Natural killer cell (primary cell): Measurements from ENCODE around the gene TENM3. TPM values are rescaled to one million over a fixed set of nuclear protein-coding genes. Genes with fewer than 3 reads are reported as not detected.

Experiments used
- ATAC-seq, 3 donors: fragments of 150-1000 bp in 2 of 3; fragments of 200-7000 bp in 1 of 3; cut with Tn5 transposase; 1 replicate in 1 of 3; 2 replicates in 2 of 3; pipeline ENCODE4 v1.10.0; 2021; ENCODE audit warnings: mild to moderate bottlenecking in 2 of 3, moderate library complexity in 2 of 3
- DNase-seq, 2 donors: peaks; one replicate each; pipeline versions ENCODE4 v3.0.0 to v3.0.0-alpha.2; 2013 to 2021; ENCODE audit warnings: mixed read lengths in 1 of 2
- H3K27ac ChIP-seq: one replicate; pipeline ENCODE4 v1.5.1; 2013; ENCODE audit warnings: mild to moderate bottlenecking, low read length
- H3K27me3 ChIP-seq: one replicate; pipeline ENCODE4 v1.6.1; 2013; ENCODE audit warnings: low read length; ENCODE audit not compliant: control insufficient read depth, insufficient read depth
- H3K36me3 ChIP-seq: one replicate; pipeline ENCODE4 v1.6.1; 2013; ENCODE audit warnings: low read length; ENCODE audit not compliant: control insufficient read depth, insufficient read depth
- H3K4me1 ChIP-seq: one replicate; pipeline ENCODE4 v1.6.1; 2013; ENCODE audit warnings: low read length; ENCODE audit not compliant: control insufficient read depth, insufficient read depth
- H3K4me3 ChIP-seq: one replicate; pipeline ENCODE4 v1.5.1; 2013; ENCODE audit warnings: low read length
- H3K9me3 ChIP-seq: one replicate; pipeline ENCODE4 v1.6.1; 2013; ENCODE audit warnings: low read length; ENCODE audit not compliant: control insufficient read depth, insufficient read depth
- H3K27ac Mint-ChIP-seq, 2 donors: one replicate each; pipeline ENCODE4 v1.8.0; 2022; ENCODE audit warnings: mild to moderate bottlenecking in 2 of 2, mixed read lengths in 2 of 2, moderate library complexity in 1 of 2
- H3K27me3 Mint-ChIP-seq, 2 donors: one replicate each; pipeline ENCODE4 v1.8.0; 2022; ENCODE audit warnings: low read depth in 2 of 2, mixed read lengths in 2 of 2
- H3K36me3 Mint-ChIP-seq: one replicate; pipeline ENCODE4 v1.8.0; 2022; ENCODE audit warnings: mixed read lengths
- H3K4me1 Mint-ChIP-seq, 2 donors: one replicate each; pipeline ENCODE4 v1.8.0; 2022; ENCODE audit warnings: mixed read lengths in 2 of 2
- H3K4me3 Mint-ChIP-seq: one replicate; pipeline ENCODE4 v1.8.0; 2022; ENCODE audit warnings: mild to moderate bottlenecking, moderate library complexity, mixed read lengths
- H3K9me3 Mint-ChIP-seq, 2 donors: one replicate each; pipeline ENCODE4 v1.8.0; 2022; ENCODE audit warnings: mixed read lengths in 2 of 2
- CTCF ChIP-seq: fragments of 200-600 bp; IDR thresholded peaks from one replicate; pipeline ENCODE4 v1.8.0; 2022; ENCODE audit warnings: antibody characterized with exemption
- WGBS: methylation state at CpG from one replicate; pipeline ENCODE4 v1.1.7; 2013; ENCODE audit warnings: missing lambda C conversion rate; ENCODE audit not compliant: insufficient coverage; 5-methylcytosine and 5-hydroxymethylcytosine counted together
- intact Hi-C: fragments of 100-400 bp; cut with micrococcal nuclease; formaldehyde crosslinking; loops from one replicate; pipeline ENCODE4 v1.14.2; 2022
- total RNA-seq, 4 donors: library from RNA; stranded (reverse); fragments of 120-200 nt in 1 of 4; gene quantifications; one replicate each; pipeline versions ENCODE4 v1.2.3 to v1.2.4, GENCODE V29; 2013 to 2022

TENM3 gene
- total RNA-seq, 3 donors from 2014 or later (not counting 1 experiment from before 2014, with no cell fraction given), result not detected

DNA sequence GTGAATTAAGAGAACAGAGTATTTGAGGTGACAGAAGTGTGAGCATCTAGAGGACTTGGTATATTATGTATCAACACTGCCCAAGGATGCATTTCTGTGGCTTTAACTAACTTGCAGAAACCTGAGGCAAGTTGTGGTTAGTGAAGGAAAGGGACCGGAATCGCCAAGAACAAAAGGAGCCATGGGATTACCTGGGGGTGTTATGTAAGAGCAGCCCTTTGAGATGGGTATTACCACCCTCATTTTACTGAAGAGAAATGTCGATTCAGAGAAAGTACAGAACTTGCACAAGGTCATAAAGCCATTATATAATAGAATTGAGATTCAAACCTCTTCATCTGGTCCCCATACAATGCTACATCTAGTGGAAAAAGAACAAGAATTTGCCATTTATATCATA lies 14.3 kb downstream of the TENM3 start:
- Histone ChIP-seq H3K9me3 (peaks cover 5% of the 10 kb centered on the region), H3K36me3 (no peaks in the 10 kb centered on the region), H3K27me3 (no peaks in the 10 kb centered on the region), H3K4me1 (no peaks in the 10 kb centered on the region), H3K27ac (no peak overlapping the region), H3K4me3 (no peak overlapping the region)
- H3K9me3 Mint-ChIP-seq, result peaks cover 2 to 6% of the 10 kb centered on the region in 2 donors
- DNase-seq (no peak), ATAC-seq (no peak)
- H3K27me3 Mint-ChIP-seq, result no peaks in the 10 kb centered on the region
- no peak for TF ChIP-seq CTCF
- H3K4me3 Mint-ChIP-seq, result no peak overlapping the region
- no peak overlapping the region for H3K27ac Mint-ChIP-seq
- H3K36me3 Mint-ChIP-seq, result no peaks in the 10 kb centered on the region
- 78% methylated on average over 2 of the region's 3 CpGs for WGBS
- intact Hi-C loops, result no loop called here
- H3K4me1 Mint-ChIP-seq, result no peaks in the 10 kb centered on the region

- ATAC-seq, result no peak
- Histone ChIP-seq H3K9me3 (peaks cover 5% of the 10 kb centered on the region), H3K27ac (no peak overlapping the region), H3K36me3 (no peaks in the 10 kb centered on the region), H3K4me3 (no peak overlapping the region), H3K4me1 (no peaks in the 10 kb centered on the region), H3K27me3 (no peaks in the 10 kb centered on the region)
- DNase-seq, result no peak
- intact Hi-C loops, result no loop called here
- TF ChIP-seq CTCF, result no peak
- H3K27me3 Mint-ChIP-seq, result no peaks in the 10 kb centered on the region
- peaks cover 2 to 6% of the 10 kb centered on the region in 2 donors for H3K9me3 Mint-ChIP-seq
- no peaks in the 10 kb centered on the region for H3K4me1 Mint-ChIP-seq
- H3K27ac Mint-ChIP-seq, result no peak overlapping the region
- no peaks in the 10 kb centered on the region for H3K36me3 Mint-ChIP-seq
- 35% methylated on average over 4 of the region's 4 CpGs for WGBS
- H3K4me3 Mint-ChIP-seq, result no peak overlapping the region
These were observed 15.3 kb downstream of the TENM3 start for GRCh38 chr4:182258441-182259000.

DNA sequence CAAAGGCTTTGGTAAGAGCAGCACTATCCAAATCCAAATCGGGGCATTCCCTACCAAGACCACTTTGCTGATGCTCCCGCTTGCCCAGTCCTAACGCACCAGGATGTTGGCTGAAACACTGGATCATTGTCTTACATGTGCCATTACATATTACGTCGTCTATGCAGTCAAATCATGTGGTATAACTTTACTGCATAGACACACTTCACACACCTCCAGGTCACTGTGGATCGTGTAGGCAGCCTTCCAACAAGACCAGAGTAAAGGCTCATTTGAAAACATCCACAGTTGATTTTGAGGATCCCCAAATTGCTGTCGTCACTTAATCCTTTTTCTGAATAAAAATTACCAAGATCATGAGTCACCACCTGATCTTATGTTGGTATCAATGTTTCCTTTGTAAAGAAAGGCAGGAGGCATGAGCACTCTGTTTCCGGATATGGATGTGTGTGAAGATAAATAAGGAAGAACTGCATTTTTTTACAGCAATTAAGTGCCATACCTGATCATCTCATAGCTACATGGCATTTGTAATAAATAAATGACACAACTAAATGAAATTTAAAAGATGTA lies 18.5 kb downstream of the TENM3 start:
- H3K27me3 ChIP-seq, result no peaks in the 10 kb centered on the region
- DNase-seq (no peak), ATAC-seq (no peak)
- H3K4me3 ChIP-seq, result no peak overlapping the region
- H3K4me1 Mint-ChIP-seq, result no peaks in the 10 kb centered on the region
- H3K27me3 Mint-ChIP-seq, result no peaks in the 10 kb centered on the region
- H3K36me3 ChIP-seq, result no peaks in the 10 kb centered on the region
- no peaks in the 10 kb centered on the region for H3K4me1 ChIP-seq
- peaks cover 0 to 2% of the 10 kb centered on the region in 2 donors for H3K9me3 Mint-ChIP-seq
- H3K27ac ChIP-seq, result no peak overlapping the region
- intact Hi-C loops, result no loop called here
- peaks cover 5% of the 10 kb centered on the region for H3K9me3 ChIP-seq
- H3K36me3 Mint-ChIP-seq, result no peaks in the 10 kb centered on the region
- WGBS, result 89% methylated on average over 7 of the region's 8 CpGs
- H3K4me3 Mint-ChIP-seq, result no peak overlapping the region
- no peak overlapping the region for H3K27ac Mint-ChIP-seq
- no peak for TF ChIP-seq CTCF

DNA sequence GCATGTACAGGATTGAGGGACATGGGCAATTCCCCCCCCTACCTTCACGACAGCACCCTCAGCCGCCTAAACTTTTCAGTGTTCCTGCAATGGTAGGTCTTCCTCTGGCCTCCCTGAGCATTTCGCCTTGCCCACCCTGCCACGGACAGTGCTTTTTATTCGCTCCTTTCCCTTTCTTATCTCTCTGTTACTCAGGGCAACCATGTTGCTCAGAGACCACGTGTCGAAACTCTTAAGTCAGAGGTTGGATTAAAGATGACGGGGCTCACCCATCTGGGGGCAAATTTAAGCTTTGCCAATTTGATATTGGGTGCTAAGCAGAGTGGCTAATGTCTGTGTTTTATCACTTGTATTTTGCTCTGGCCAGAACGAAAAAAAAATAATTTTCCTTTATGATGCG lies 20.4 kb downstream of the TENM3 start:
- DNase-seq (no peak), ATAC-seq (no peak)
- no peaks in the 10 kb centered on the region for H3K36me3 Mint-ChIP-seq
- no peak overlapping the region for H3K27ac Mint-ChIP-seq
- H3K9me3 Mint-ChIP-seq, result peaks cover 0 to 2% of the 10 kb centered on the region in 2 donors
- H3K27ac ChIP-seq, result no peak overlapping the region
- intact Hi-C loops, result no loop called here
- H3K27me3 Mint-ChIP-seq, result no peaks in the 10 kb centered on the region
- WGBS, result 90% methylated on average over 10 of the region's 10 CpGs
- no peaks in the 10 kb centered on the region for H3K36me3 ChIP-seq
- no peaks in the 10 kb centered on the region for H3K4me1 Mint-ChIP-seq
- no peak for TF ChIP-seq CTCF
- H3K4me3 ChIP-seq, result no peak overlapping the region
- no peaks in the 10 kb centered on the region for H3K27me3 ChIP-seq
- no peaks in the 10 kb centered on the region for H3K4me1 ChIP-seq
- H3K4me3 Mint-ChIP-seq, result no peak overlapping the region
- no peaks in the 10 kb centered on the region for H3K9me3 ChIP-seq
